GM18507 (cell line): ENCODE results near the gene AIPL1.

Source experiments
- DNase-seq: peaks from one replicate; pipeline ENCODE4 v3.0.0; 2011; ENCODE audit warnings: low read depth; ENCODE audit not compliant: insufficient read length; ENCODE audit errors: extremely low spot score
- FAIRE-seq: peaks from 2 replicates; lab custom pipeline; 2011; peaks lifted over from hg19 to GRCh38; lab: Jason Lieb, UNC

Gene AIPL1

DNA sequence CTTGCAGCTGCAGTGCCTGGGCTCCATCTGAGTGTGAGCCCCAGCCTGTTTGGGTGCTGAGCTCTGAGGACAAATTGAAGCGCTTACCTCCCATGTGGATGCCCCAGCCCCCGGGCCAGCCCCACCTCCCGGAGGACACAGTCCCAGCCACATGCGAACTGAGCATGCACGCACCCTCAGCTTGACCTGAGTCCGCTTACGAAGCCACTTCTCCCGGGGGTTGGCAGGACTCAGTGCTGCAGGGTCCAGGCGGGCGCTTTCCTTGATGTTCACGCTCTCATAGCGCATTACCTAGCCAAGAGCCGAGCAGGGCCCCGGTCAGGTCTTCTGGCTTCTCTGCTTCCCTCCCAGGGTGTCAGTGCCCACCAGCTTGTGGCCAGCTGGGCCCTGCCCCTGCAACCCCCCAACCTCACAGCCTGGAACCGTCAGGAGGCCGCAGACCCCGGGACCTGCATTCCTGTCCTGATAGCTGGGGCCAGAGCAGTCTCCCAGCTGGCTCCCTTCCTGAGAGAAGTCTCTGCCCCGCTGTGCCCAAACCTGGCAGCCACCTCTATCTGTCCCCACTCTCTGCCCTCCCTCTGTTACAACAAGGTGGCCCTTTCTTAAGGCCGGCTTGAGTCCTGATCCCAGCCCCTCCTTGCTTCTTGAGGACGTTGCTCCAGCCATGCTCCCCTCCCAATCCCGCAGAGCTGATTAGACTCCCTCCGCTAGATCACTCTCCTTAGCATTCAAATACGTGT lies 33.3 kb upstream of the AIPL1 start:
- FAIRE-seq, result no peak

DNA sequence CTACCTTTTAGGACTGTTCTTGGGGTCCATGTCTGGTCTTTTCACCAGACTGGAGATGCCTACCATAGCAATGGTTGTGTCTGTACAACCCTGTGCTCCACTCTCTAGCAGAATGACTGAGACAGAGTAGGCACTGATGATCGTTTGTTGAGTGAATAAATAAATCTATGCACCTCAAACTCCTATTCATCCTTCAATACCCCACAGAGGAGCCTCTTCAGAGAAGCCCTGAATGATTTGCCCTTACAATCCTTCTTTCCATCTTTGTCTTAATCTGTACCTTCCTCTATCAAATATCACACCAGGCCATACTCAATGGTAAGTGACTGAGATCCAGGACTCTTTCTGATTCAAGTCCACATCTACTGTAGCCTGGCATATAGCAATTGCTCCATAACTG lies 32.6 kb upstream of the AIPL1 start:
- FAIRE-seq, result no peak

More for the DNA sequence above, 33.3 kb upstream of the AIPL1 start:
- DNase-seq, result no peak

DNA sequence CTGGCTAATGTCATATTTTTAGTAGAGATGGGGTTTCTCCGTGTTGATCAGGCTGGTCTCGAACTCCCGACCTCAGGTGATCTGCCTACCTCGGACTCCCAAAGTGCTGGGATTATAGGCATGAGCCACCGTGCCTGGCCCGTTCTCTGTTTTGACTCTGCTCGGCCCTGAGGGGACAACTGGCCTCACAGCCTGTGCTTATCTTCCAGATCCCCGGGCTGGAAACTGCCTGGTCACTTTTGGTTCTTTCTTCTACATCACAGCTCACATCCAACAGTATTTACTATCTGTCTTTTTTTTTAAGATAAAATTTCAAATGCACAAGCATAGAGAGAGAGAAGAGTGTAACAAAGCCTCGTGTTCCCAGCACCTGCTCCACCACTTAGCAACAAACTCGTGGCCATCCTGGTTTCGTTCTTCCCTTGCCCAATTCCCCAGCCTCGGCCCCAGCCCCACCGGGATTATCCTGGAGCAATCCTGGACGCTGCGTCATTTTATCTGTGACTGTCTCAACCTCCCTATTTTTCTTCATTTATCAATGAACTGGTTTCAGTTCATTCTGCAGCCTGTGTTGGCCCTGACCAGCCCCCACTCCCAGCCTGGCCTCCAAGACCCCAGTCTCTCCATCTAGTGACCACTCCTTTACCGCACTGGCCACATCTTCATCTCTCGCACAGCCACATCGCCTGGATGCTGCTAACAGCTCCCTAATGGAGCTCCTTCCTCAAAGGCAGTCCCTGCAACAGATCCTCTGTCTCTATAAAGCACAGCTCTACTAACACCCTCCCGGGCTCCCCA lies 30.5 kb upstream of the AIPL1 start:
- FAIRE-seq, result no peak
- no peak for DNase-seq

More for the DNA sequence above, 32.6 kb upstream of the AIPL1 start:
- DNase-seq, result no peak

DNA sequence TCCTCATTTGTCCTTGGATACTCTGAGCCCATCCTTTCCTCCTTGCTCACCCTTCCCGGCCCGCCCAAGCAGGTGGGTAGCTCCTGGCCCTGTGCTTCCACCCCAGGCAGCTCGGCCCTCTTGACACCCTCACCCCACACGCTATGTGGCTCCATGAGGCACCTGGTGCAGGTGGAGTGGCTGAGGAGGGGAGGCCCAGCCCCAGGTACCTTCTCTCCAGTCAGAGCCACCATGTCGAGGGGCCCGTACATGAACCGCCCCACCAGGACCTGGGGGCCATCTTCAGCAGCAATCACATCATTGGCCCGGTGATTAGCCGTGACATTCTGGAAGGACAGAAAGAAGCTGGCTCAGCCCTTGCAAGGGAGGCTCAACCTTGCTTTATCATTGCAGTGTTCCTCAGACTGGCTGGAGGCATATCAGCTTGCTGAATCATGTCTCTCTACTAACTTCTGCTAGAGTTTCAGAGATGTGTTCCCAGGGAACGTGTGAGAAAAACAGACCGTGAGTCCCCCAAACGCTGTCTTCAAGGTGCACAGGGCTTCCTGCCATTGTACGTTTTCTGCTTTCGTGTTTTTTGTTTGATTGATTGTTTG lies 29.6 kb upstream of the AIPL1 start:
- no peak for DNase-seq
- no peak for FAIRE-seq

DNA sequence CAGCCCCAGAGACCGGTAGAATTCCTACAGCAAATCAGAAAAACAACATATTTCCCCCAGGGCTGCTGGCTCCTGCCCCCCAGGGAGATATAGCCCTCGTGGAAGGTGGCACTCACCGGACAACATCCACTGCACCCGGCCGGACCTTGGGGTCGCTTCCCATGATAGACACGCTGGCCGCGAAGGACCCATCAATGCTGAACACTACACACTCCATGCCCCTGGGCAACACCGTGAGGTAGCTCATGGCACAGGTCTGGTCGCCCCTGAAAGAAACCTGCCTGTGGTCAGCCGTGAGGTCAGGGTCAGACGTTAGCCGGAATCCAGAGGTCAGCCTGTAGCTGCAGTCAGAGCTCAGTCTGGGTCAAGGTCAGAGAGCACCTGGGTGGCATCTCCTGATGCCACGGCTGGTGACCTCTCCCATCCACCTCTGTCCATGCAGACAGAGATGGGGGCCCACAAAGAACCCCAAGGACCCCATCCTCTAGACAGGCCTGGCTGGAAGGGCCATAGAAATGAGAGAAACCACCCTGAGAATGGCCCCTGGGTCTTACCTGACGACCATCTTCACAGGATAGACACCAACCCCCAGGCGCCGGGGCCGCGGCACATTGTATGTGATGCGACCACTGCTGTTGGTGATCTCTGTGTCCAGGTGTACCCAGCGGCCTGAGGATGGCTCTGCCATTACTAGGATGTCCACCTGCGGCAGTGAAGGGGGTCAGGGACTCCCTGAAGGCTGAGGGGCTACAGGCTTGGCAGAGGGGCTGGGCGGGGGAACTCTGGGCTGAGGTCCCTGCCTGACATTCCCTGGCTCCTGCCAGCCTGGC lies 28.9 kb upstream of the AIPL1 start:
- FAIRE-seq, result no peak

DNA sequence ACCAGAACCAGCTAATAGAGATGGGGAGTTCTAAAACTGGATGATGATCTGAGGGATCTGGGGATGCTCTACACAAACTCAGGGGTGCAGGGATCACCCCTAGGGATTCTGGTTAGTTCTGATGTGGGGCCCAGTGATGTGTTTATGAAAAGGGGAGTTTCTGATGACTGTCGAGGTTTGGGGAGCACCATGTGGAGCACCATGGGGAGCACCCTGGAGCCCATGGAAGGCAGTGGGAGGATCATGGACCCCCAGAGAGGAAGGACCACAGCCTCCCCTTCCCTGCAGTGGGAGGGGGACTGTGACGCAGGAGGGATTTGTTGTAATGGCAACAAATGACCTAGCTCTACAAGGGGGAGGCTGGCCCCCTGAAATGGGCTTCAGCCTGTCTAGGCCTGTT lies 27.8 kb upstream of the AIPL1 start:
- no peak for DNase-seq
- no peak for FAIRE-seq

More for the DNA sequence above, 28.9 kb upstream of the AIPL1 start:
- no peak for DNase-seq

DNA sequence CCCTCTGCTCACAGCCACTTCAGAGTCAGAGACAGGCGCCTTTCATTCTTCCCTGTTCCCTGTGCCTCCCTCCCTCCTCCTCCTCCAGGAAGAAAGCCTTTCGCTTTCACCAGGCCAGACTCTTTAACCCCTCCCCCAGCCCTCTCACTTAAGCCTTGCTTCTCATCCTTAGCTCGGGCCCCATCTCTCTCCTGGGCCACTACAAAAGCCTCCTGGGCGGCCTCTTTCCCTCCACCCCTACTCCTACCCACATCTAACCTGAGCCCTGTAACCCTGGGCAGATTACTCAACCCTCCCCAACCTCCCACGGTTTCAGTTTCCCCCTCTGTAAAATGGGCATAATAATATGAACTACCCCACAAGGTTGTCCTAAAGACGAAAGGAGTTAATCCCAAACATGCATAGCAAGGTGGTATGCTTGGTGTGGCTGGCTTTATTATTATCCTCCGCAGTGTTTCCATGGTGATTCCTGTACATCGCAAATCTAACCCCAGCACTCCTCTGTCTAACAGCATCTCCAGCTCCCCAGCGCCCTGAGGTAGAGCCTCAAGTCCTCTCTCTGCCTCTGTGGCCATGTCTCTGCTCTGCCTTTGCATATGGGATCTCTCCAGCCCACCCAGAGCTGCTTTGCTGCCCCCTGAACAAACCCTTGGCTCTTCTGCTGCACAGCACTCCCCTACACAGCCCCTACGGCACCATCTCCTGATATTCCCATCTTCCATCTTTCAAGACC lies 27.0 kb upstream of the AIPL1 start:
- no peak for DNase-seq
- no peak for FAIRE-seq

DNA sequence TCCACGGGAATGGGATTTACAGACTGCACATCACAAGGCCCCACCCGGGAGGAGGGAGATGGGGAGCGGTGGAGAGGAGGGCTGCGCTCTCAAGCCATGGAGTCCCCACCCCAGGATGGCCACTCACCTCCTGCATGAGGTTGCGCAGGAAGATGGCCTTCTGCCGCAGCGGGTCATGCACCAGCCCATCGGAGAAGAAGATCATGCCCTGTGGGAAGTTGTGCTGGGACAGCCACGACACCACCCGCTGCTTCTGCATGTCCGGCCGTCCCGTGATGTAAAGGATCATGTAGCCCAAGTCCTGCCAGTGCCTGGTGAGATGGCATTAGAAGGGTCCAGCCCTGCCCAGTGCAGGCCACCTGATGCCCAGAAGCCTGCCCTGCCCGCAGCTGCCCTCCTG lies 26.3 kb upstream of the AIPL1 start:
- no peak for DNase-seq
- FAIRE-seq, result no peak

DNA sequence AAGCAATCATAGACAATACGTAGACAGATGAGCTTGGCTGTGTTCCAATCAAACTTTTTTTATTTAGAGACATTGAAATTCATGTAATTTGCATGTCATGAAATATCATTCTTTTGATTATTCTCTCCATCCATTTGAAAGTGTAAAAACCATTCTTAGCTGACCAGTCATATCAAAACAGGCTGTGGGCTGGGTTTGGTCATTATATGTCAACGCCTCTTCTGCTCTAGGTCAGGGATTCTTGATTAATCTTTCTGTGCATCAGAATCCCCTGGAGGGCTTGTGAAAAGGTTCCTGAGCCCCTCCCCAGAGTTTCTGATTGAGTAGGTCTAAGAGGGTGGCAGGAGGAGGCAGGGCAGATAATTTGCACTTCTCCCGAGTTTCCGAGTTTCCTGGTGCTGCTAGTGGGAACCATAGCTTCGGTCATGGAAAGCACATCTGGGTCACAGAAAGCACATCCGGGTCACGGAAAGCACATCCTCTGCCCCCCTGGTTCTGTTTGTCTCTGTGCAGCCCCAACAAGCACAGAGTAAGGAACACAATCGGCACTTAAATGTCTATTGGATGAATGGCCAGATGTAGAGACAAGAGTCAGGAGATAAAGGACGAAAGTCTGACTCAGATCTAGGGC lies 25.7 kb upstream of the AIPL1 start:
- FAIRE-seq, result peak; percentile 15
- no peak for DNase-seq

DNA sequence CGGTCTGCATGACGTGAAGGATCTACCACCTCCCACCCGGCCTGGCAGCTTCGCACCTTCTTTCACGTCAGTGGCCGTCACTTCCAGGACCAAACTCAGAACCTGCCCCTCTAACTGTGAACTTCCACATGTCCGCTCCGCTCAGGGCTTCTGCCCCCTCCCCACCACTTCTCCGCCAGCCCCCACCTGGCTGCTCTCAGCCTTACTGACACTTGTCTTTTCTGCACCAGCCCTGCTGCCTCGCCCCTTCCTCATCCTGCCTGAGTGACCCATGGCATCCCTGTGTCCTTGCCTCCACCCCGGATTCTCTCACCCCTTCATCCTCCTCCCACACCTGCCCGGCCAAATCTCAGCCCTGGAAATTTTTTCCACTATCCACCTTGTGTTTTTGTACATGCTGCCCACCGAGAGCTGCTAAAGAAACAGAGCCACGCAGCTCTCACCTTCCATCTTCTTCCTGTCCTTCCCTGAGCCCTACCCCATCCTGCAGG lies 23.6 kb upstream of the AIPL1 start:
- DNase-seq (no peak), FAIRE-seq (no peak)

DNA sequence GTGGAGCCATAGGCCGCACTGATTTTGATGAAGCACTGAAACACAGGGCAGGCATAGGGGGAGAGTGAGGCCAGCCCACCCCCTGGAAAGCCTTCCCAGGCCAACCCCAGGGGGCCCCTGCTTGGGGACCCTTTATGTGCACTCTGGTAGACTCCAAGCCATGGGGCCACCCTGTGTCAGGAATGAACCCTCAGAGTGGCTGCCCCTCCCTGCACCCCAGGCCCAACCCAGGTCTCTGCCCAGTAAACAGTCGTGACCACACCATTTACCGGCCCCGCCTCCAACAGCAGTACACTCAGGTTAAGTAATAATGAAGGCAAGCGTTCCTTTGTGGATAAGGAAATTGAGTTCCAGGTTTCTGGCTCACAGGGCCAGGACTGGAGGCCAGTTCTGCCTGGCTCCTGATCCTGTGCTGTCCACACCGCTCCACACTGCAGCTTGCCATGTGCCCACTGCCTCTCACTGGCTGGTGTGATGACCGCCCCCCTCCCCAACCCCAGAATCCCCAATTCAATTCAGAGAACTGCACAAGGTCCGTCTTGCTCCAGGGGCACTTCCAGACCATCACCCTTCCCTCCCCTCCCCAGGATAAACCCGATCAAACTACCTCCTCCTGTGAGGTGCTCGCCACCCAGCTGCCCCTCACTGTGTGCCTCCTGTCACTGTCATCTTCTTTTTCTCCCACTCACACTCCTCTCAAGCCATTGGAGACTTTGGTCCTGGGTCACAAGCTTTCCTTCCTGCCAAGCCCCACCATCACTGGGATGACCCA lies 23.0 kb upstream of the AIPL1 start:
- FAIRE-seq (no peak), DNase-seq (no peak)

DNA sequence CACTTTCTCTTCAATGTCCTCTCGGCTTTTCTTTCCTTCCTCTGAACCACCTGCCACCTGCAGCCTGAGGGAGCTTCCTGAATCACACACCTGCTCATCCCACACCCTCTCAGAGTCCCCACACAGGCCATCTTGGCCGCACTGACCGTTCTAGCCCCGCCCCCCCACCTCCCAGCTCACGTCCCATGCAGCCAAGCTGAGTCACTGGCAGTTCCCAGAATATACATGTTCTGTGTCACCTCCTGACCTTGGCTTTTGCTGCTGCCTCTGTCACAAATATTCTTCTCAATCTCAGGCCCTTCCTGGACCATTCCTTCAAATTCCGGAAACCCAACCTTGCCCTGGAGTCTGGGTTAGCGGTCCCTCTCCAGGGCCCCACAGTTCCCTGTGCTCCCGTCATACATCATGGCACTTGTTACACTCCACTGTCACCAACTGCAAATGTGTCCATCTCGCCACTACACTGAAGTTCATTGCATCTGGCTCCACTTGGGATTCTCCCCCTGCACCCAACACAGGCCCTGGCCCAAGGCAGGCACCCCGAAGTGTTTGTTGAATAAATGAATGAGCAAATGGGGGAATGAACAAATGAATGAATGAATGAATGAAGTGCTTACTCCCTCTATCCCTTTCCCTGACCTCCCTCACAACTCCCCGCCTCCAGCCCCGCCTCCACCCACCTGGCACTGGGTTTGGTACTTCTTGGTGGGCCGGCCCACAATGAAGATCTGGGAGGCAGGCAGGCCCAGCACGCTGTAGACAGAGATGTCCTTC lies 22.2 kb upstream of the AIPL1 start:
- DNase-seq (no peak), FAIRE-seq (no peak)

DNA sequence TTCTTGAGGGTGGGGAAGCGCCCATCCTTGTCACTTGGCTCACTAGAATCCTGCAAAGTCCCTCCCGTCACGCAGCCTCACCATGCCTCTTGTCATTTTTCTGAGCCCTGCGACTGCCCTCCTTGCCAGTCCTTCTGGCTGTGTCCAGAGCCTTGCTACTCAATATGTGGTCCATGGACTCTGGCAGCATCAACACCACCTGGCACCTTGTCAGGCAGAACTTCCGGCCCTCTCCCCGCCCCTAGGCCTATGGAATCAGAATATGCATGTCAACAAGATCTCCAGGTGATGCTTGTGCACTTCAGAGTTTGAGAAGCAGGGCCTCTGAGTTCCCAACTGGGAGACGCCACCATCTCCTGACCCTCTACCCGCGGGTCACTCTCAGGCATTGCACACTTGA lies 21.4 kb upstream of the AIPL1 start:
- no peak for FAIRE-seq
- DNase-seq, result no peak

DNA sequence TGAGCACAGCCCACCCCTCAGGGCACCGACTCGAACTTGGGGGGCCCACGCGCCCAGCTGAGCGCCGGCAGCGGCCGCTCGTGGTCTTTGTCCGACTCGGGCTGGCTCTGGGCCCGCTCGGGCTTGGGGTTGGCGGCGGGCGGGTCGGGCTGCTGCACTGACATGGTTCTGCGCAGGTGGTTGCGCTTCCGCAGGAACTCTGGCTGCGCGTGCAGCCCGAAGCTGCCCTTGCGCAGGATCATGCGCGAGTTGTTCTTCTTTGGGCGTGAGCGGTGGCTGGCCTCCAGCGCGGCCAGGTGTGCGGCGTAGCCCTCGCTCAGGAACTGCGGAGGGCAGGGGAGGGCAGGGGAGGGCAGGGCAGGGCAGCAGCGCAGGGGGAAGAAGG lies 20.4 kb upstream of the AIPL1 start:
- DNase-seq (peak; percentile 39), FAIRE-seq (no peak)

DNA sequence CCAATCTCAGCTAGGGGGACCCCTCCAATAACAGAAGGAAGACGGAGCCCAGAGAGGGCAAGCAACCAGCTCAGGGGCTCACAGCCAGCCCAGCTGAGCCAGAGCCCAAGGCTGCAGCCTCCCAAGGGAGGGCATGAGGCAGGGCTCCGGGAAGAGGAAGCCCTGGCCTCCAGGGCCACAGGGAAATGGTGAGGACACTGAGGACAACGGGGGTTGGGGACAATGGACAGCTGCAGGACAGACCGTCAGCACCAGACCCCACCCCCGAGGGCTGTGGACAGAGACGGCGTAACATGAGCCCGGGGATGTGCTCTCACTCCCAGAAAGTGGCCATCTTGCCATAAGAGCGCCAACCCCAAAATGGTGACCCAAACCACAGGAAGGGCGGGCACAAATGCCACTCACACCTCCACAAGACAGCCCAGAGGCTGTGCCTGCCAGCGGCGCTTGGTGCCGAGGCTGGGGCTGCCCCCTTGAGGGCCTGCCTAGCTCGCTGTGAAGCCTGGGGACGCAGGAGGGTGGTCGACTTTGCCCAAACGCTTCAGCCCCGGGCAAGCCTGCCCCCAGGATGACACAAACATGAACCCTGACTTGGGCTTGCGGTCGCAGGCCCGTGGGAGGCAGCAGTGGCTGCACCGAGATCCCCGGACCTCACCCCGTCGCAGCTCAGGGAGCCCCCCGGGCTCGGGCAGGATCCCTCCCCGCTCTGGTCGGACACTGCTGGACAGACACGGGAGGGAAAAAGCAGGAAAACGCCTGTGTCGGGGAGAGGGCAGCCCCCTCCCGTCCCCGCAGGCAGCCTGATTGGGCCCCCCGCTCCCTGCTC lies 19.8 kb upstream of the AIPL1 start:
- FAIRE-seq (no peak), DNase-seq (no peak)

DNA sequence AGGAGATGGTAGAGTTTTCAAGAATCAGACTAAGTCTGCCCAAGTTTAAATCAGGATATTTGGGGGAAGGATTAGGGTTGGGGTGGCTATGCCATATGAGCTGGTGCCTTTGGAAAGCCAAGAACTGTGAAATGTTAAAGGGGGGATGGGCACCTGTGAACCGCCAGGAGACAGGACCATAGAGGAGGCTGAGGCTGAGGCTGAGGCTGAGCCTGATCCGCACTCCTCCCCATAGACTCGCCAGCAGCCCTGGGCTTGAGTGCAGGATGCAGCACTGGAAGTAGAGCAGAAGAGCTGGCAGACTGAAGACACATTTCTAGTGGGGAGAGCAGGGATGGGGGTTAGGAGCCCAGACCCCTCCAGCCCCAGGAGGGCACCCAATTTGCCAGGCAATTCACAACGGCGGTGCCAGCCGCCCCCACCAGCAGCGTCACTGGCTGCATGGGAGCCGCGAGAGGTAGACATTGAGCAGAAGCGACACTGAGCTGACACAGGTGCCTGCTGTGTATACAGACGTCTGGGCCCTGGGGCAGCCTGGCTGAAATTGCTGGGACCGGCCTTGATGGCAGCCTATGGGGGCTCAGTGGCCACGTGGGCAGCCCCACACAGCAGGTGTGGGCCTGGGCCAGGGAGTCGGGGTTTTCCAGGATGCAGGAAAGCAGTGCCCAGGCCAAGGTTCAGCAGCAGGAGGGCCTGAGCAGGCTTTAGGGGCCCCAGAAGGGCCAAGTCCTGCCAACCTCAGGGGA lies 18.5 kb upstream of the AIPL1 start:
- DNase-seq (no peak), FAIRE-seq (no peak)
